ENCODE measurements around the gene C1orf174.

The C1orf174 gene

GRCh38 chr1:3910049-3910731 is 10.1 kb upstream of the C1orf174 start:
- Histone ChIP-seq H4K8ac (ENCODE audit: low read depth, low read length) (no peak overlapping the region), H3K9ac (ENCODE audit: low read length) (no peak overlapping the region), H2BK120ac (ENCODE audit: insufficient read depth, low read length, poor library complexity) (no peak overlapping the region), H3K4me2 (ENCODE audit: low read length) (no peak overlapping the region), H3K79me1 (ENCODE audit: low read length) (no peaks in the 10 kb centered on the region), H3K4me1 (ENCODE audit: control insufficient read depth in 1 of 2, insufficient read depth in 2 of 2, low read length in 2 of 2) (no peaks in the 10 kb centered on the region), H3K9me3 (ENCODE audit: insufficient read depth, low read depth, low read length) (peaks cover 2% of the 10 kb centered on the region), H3K23ac (ENCODE audit: low read length) (no peak overlapping the region), H2BK5ac (ENCODE audit: low read depth, low read length, poor library complexity) (no peak overlapping the region), H3K18ac (ENCODE audit: low read length) (no peak overlapping the region), H4K91ac (ENCODE audit: low read depth, low read length) (no peak overlapping the region), H2BK12ac (ENCODE audit: low read length) (no peak overlapping the region), H3K4ac (ENCODE audit: low read depth, low read length) (no peak overlapping the region), H3K4me3 (ENCODE audit: low read depth, low read length) (no peak overlapping the region), H2AK5ac (ENCODE audit: low read length) (no peak overlapping the region), H3K27me3 (ENCODE audit: insufficient read depth, low read length) (no peaks in the 10 kb centered on the region), H3K27ac (ENCODE audit: low read depth, low read length) (no peak overlapping the region), H3K36me3 (ENCODE audit: control insufficient read depth in 1 of 2, insufficient read depth in 2 of 2, low read length in 2 of 2) (no peaks in the 10 kb centered on the region), H3K79me2 (ENCODE audit: control insufficient read depth, insufficient read depth, low read length, poor library complexity) (no peaks in the 10 kb centered on the region), H2AFZ (ENCODE audit: insufficient read depth, low read length, poor library complexity) (no peak overlapping the region), H4K12ac (ENCODE audit: low read depth, low read length) (no peak overlapping the region), H3K14ac (ENCODE audit: low read length) (no peak overlapping the region)
- no CpG with 5 or more reads among the region's 30 CpGs for WGBS (ENCODE audit: extremely low coverage, insufficient coverage, insufficient read length)
- DNase-seq = no peak

- no peaks in the 10 kb centered on the region for H3K79me1 ChIP-seq (ENCODE audit: low read length)
- no peak for DNase-seq
- no peak overlapping the region for H3K27ac ChIP-seq (ENCODE audit: low read depth, low read length)
- H3K79me2 ChIP-seq (ENCODE audit: control insufficient read depth, insufficient read depth, low read length, poor library complexity) = no peaks in the 10 kb centered on the region
- peaks cover 2% of the 10 kb centered on the region for H3K9me3 ChIP-seq (ENCODE audit: insufficient read depth, low read depth, low read length)
- H2BK120ac ChIP-seq (ENCODE audit: insufficient read depth, low read length, poor library complexity) = no peak overlapping the region
- no peaks in the 10 kb centered on the region for H3K4me1 ChIP-seq (ENCODE audit: control insufficient read depth in 1 of 2, insufficient read depth in 2 of 2, low read length in 2 of 2)
- no peak overlapping the region for H3K9ac ChIP-seq (ENCODE audit: low read length)
- no peak overlapping the region for H4K12ac ChIP-seq (ENCODE audit: low read depth, low read length)
- no CpG with 5 or more reads among the region's 7 CpGs for WGBS (ENCODE audit: extremely low coverage, insufficient coverage, insufficient read length)
- no peak overlapping the region for H2BK5ac ChIP-seq (ENCODE audit: low read depth, low read length, poor library complexity)
- no peak overlapping the region for H3K4me3 ChIP-seq (ENCODE audit: low read depth, low read length)
- no peak overlapping the region for H2BK12ac ChIP-seq (ENCODE audit: low read length)
- H4K8ac ChIP-seq (ENCODE audit: low read depth, low read length) = no peak overlapping the region
- no peak overlapping the region for H2AFZ ChIP-seq (ENCODE audit: insufficient read depth, low read length, poor library complexity)
- no peaks in the 10 kb centered on the region for H3K27me3 ChIP-seq (ENCODE audit: insufficient read depth, low read length)
- H3K18ac ChIP-seq (ENCODE audit: low read length) = no peak overlapping the region
- H4K91ac ChIP-seq (ENCODE audit: low read depth, low read length) = no peak overlapping the region
- H3K36me3 ChIP-seq (ENCODE audit: control insufficient read depth in 1 of 2, insufficient read depth in 2 of 2, low read length in 2 of 2) = no peaks in the 10 kb centered on the region
- no peak overlapping the region for H3K4me2 ChIP-seq (ENCODE audit: low read length)
- no peak overlapping the region for H3K23ac ChIP-seq (ENCODE audit: low read length)
- no peak overlapping the region for H3K14ac ChIP-seq (ENCODE audit: low read length)
- no peak overlapping the region for H2AK5ac ChIP-seq (ENCODE audit: low read length)
- H3K4ac ChIP-seq (ENCODE audit: low read depth, low read length) = no peak overlapping the region
Measured at GRCh38 chr1:3909615-3910014, 9.5 kb upstream of the C1orf174 start.

- H3K9me3 ChIP-seq (ENCODE audit: insufficient read depth, low read depth, low read length) = peaks cover 2% of the 10 kb centered on the region
- no peak overlapping the region for H2BK120ac ChIP-seq (ENCODE audit: insufficient read depth, low read length, poor library complexity)
- no peak overlapping the region for H3K4ac ChIP-seq (ENCODE audit: low read depth, low read length)
- H3K4me2 ChIP-seq (ENCODE audit: low read length) = no peak overlapping the region
- WGBS (ENCODE audit: extremely low coverage, insufficient coverage, insufficient read length) = no CpG with 5 or more reads among the region's 17 CpGs
- H4K8ac ChIP-seq (ENCODE audit: low read depth, low read length) = no peak overlapping the region
- H3K4me3 ChIP-seq (ENCODE audit: low read depth, low read length) = no peak overlapping the region
- H3K14ac ChIP-seq (ENCODE audit: low read length) = no peak overlapping the region
- no peak for DNase-seq
- no peak overlapping the region for H2BK12ac ChIP-seq (ENCODE audit: low read length)
- H4K91ac ChIP-seq (ENCODE audit: low read depth, low read length) = no peak overlapping the region
- no peak overlapping the region for H2BK5ac ChIP-seq (ENCODE audit: low read depth, low read length, poor library complexity)
- H3K4me1 ChIP-seq (ENCODE audit: control insufficient read depth in 1 of 2, insufficient read depth in 2 of 2, low read length in 2 of 2) = no peaks in the 10 kb centered on the region
- no peaks in the 10 kb centered on the region for H3K27me3 ChIP-seq (ENCODE audit: insufficient read depth, low read length)
- H3K36me3 ChIP-seq (ENCODE audit: control insufficient read depth in 1 of 2, insufficient read depth in 2 of 2, low read length in 2 of 2) = no peaks in the 10 kb centered on the region
- H3K27ac ChIP-seq (ENCODE audit: low read depth, low read length) = no peak overlapping the region
- H2AK5ac ChIP-seq (ENCODE audit: low read length) = no peak overlapping the region
- H3K79me2 ChIP-seq (ENCODE audit: control insufficient read depth, insufficient read depth, low read length, poor library complexity) = no peaks in the 10 kb centered on the region
- no peak overlapping the region for H3K23ac ChIP-seq (ENCODE audit: low read length)
- H4K12ac ChIP-seq (ENCODE audit: low read depth, low read length) = no peak overlapping the region
- no peak overlapping the region for H3K9ac ChIP-seq (ENCODE audit: low read length)
- no peaks in the 10 kb centered on the region for H3K79me1 ChIP-seq (ENCODE audit: low read length)
- H2AFZ ChIP-seq (ENCODE audit: insufficient read depth, low read length, poor library complexity) = no peak overlapping the region
- no peak overlapping the region for H3K18ac ChIP-seq (ENCODE audit: low read length)
Measured at GRCh38 chr1:3908886-3909517, 8.9 kb upstream of the C1orf174 start.

GRCh38 chr1:3907621-3908165 is 7.6 kb upstream of the C1orf174 start:
- no peak overlapping the region for H3K9ac ChIP-seq (ENCODE audit: low read length)
- no peak overlapping the region for H2BK120ac ChIP-seq (ENCODE audit: insufficient read depth, low read length, poor library complexity)
- no peak overlapping the region for H3K4me3 ChIP-seq (ENCODE audit: low read depth, low read length)
- no peaks in the 10 kb centered on the region for H3K79me1 ChIP-seq (ENCODE audit: low read length)
- no peaks in the 10 kb centered on the region for H3K36me3 ChIP-seq (ENCODE audit: control insufficient read depth in 1 of 2, insufficient read depth in 2 of 2, low read length in 2 of 2)
- H2AFZ ChIP-seq (ENCODE audit: insufficient read depth, low read length, poor library complexity) = no peak overlapping the region
- H4K8ac ChIP-seq (ENCODE audit: low read depth, low read length) = no peak overlapping the region
- no peak overlapping the region for H3K23ac ChIP-seq (ENCODE audit: low read length)
- no peak overlapping the region for H2BK12ac ChIP-seq (ENCODE audit: low read length)
- H2AK5ac ChIP-seq (ENCODE audit: low read length) = no peak overlapping the region
- no peaks in the 10 kb centered on the region for H3K27me3 ChIP-seq (ENCODE audit: insufficient read depth, low read length)
- H3K18ac ChIP-seq (ENCODE audit: low read length) = no peak overlapping the region
- no peak overlapping the region for H4K91ac ChIP-seq (ENCODE audit: low read depth, low read length)
- H3K4me2 ChIP-seq (ENCODE audit: low read length) = no peak overlapping the region
- DNase-seq = no peak
- H3K9me3 ChIP-seq (ENCODE audit: insufficient read depth, low read depth, low read length) = peaks cover 2% of the 10 kb centered on the region
- no peak overlapping the region for H3K27ac ChIP-seq (ENCODE audit: low read depth, low read length)
- no peak overlapping the region for H2BK5ac ChIP-seq (ENCODE audit: low read depth, low read length, poor library complexity)
- no peak overlapping the region for H3K14ac ChIP-seq (ENCODE audit: low read length)
- no peak overlapping the region for H4K12ac ChIP-seq (ENCODE audit: low read depth, low read length)
- no peaks in the 10 kb centered on the region for H3K4me1 ChIP-seq (ENCODE audit: control insufficient read depth in 1 of 2, insufficient read depth in 2 of 2, low read length in 2 of 2)
- H3K79me2 ChIP-seq (ENCODE audit: control insufficient read depth, insufficient read depth, low read length, poor library complexity) = no peaks in the 10 kb centered on the region
- no CpG with 5 or more reads among the region's 22 CpGs for WGBS (ENCODE audit: extremely low coverage, insufficient coverage, insufficient read length)
- no peak overlapping the region for H3K4ac ChIP-seq (ENCODE audit: low read depth, low read length)
